Stimulated activated CD8-positive, alpha-beta memory T cell treated with anti-CD3 and anti-CD28 coated beads, Interleukin-7, amount 100 ng/mL, for 4 hours (primary cell): ENCODE measurements around the gene STXBP5L.
"Not testable (repeated sequence)": the region's sequence is repeated elsewhere in the genome, so short reads cannot be mapped to it uniquely, and the experiment has no call there.

Experiments
- DNase-seq, 2 donors: peaks; one replicate each; pipeline ENCODE4 v3.0.0-alpha.2; 2020; ENCODE audit warnings: low read depth in 2 of 2

The STXBP5L gene

DNA sequence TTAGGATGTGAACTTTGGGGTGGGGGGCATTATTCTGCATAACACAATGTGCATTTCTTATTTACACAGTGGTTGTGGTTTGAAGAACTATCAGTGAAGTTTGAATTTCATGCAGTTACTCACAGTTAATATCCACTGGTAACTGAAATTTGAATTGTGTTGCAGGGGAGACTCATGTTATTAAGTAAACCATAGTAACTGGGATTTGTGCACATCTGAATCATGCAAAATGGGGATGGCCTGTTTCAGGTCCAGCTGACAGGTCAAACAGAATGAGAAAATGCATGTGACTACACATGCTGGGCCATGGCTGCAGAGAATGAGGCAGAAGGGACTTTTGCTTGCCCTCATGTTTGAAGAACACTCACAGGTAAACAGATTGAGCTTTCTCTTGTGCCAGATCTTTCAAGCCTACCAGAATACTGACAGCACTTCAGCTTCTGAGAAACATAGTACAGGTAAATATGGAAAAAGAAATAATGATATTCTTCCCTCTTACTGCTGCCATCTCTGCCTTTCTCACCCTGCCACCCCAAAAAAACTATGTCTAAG lies 522.7 kb downstream of the STXBP5L start:
- no peak for DNase-seq

DNA sequence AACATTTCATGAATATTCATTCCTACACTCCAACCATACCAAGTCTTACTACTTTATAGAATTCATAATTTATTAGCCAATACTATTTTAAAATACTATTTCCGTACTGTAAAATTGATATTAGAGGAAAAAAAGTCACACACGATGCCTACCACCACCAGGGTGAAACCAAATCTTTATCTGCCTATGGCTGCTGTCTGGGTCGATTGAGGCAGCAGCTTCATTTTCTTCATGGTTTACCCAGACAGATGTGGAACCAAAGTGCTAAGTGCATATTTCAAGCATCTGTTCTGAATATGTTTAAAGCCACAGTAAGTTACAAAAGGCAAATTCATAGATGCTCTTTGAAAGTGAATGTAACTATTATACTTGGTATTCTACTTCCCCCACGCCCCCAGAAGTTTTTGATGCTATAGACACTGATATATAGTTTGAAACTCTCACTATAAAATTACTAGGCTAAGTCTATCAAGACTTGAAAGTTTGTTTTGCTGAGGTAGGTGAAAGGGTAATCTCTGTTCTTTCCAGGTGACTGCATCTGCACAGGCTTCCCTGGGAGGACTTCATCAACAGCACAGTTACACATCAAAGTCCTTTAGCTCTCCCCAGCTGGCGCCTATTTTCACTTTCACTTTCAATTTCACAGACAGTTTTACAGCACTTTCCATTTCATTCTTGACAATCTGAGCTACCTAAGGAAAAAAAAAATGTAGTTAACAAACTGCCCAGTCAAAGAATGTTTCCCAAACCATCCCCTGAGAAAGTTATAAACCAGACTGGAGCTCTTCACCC lies 523.9 kb downstream of the STXBP5L start:
- peak; percentile 20 to 45 for DNase-seq

DNA sequence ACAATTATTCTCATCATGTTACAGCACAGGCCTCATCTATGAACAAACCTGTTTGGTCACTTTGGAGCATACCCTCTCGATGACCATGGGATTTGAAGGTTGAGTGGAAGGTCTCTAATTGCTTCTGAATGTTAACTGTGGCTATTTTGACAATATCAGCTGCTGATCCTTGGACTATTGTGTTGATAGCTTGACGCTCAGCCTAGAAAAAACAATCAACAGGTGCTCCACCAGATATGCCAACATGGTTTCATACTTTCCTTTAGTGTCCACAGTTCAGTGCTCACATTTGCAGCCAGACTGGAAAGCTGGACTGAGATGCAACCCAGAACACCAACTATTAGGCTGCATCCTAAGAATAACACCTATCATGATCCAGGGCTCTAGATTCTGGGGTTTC lies 528.1 kb downstream of the STXBP5L start:
- no peak for DNase-seq

DNA sequence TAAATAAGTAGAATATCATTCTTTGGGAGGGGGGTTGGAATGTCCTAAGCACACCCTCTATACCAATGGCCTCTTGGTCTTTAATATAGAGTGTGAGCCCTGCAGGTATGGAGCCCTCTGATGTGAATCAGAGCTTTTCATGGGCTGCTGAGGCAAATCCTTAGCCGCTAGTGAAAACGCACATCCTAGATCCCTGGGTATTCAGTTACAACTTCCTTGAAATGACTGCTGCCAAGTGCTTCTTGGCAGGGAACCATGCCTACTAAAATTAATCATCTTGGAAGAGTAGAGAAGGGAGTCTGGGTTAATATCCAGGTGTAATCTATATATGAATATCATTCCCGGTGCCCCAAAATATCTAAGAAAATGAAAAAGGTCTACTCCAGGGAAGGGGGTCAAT lies 528.6 kb downstream of the STXBP5L start:
- DNase-seq: no peak

DNA sequence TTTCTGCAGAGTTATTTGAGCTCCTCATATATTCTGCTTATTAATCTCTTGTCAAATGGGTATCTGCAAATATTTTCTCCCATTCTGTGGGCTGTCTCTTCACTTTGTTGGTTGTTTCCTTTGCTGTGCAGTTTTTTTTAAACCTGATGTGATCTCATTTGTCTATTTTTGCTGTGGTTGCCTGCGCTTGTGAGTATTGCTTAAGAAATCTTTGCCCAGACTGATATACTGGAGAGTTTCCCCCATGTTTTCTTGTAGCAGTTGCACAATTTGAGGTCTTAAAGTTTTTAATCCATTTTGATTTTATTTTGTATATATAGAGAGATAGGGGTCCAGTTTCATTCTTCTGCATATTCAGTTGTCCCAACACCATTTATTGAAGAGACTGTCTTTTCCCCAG lies 535.5 kb downstream of the STXBP5L start:
- DNase-seq: no peak

DNA sequence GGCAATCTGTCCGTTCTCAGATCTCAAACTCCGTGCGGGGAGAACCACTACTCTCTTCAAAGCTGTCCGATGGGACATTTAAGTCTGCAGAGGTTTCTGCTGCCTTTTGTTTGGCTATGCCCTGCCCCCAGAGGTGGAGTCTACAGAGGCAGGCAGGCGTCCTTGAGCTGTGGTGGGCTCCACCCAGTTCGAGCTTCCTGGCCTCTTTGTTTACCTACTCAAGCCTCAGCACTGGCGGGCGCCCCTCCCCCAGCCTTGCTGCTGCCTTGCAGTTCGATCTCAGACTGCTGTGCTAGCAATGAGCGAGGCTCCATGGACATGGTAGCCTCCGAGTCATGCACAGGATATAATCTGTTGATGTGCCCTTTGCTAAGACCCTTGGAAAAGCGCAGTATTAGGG lies 543.7 kb downstream of the STXBP5L start:
- not testable (repeated sequence) for DNase-seq

DNA sequence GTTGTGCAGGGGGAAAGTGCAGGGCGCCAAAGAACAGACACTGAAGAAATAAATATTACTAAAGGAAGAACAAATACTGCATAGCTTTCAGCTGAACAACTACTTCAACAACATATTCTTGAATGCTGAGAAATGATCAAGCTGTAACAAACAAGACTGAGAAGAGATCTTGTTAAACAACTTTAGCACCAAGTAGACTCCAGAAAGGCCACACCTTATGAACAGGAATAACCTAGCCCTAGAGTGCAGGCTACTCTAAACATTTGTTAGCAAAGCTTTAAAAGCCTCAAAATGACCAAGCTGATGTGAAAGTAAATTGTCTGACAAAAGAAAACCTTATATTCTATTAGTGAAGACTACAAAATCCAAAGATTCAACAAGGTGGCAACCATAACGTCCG lies 554.6 kb downstream of the STXBP5L start:
- DNase-seq: no peak

DNA sequence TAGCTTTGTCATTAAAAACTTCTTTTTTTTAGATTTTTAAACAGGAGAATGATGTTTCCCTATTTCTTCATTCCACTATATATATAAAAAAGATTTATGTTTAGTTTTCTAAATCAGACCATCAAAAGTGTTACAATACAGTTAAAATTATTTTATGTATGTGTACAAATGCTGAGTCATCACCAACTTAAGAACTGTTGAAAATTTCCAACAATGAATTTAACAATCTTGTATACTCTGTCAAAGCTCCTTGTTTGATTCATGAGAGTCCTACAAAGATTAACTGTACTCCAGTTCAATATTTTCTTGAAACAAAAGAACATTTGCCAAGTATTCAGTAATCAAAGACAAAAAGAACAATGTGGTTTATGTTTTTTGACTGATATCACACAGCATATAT lies 555.7 kb downstream of the STXBP5L start:
- DNase-seq: no peak

DNA sequence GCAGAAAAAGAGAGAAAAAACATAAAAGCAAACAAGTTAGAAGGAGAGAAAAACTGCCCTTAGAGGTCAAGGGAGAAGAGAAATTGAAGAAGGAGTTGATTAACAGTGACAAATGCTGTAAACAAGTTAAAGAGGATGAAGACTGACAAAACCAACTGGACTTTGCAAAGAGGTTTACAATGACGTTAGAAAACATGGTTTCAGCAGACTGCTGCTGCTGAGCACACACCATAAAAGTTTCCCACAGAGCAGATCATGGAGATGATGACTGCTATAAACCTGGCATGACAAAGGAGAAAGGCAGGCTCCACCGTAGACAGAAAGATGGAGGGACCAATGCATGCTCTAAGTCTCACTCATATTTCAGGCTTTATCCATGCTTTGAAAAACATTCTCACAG lies 559.1 kb downstream of the STXBP5L start:
- no peak for DNase-seq

DNA sequence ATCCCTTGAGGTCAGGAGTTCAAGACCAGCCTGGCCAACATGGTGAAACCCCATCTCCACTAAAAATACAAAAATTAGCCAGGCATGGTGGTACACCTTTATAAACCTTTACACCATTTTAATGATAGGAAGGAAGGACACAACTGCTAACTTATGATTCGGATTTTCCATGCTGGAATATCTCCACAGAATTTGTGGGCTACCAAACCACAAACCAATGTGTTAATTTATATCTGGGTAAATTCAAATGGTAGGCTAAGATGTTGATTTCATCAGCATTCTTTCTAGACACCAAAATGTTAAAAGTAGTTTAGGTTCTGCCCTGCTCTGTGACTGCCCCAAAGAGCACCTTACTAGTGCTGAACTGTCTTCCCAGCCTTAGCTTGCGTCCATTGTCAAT lies 565.0 kb downstream of the STXBP5L start:
- no peak for DNase-seq
